B cell (primary cell): ENCODE results near the gene S100A3. TPM values are rescaled to one million over a fixed set of nuclear protein-coding genes. Genes with fewer than 3 reads are reported as not detected.

Source experiments
- ATAC-seq: fragments of 200-7000 bp; cut with Tn5 transposase; one replicate; pipeline ENCODE4 v1.10.0; 2021; ENCODE audit warnings: low read depth, mild to moderate bottlenecking, moderate number of reproducible peaks, moderate library complexity
- CTCF ChIA-PET: fragments of 350-600 bp; sonication (Branson Sonifier 250); formaldehyde crosslinking; loops from one replicate; lab custom pipeline; 2021; ENCODE audit warnings: antibody characterized with exemption, inconsistent platforms; lab: Charles Lee
- POLR2A ChIA-PET: fragments of 350-600 bp; sonication (Branson Sonifier 250); formaldehyde crosslinking; loops from one replicate; lab custom pipeline; 2021; ENCODE audit warnings: antibody characterized with exemption; lab: Charles Lee
- DNase-seq: peaks from one replicate; pipeline ENCODE4 v3.0.0; 2013
- H2AFZ ChIP-seq: 2 replicates; pipeline ENCODE4 v1.6.1; 2012; ENCODE audit warnings: mild to moderate bottlenecking, low read depth, low read length; ENCODE audit not compliant: insufficient read depth, poor library complexity, severe bottlenecking
- H3K27ac ChIP-seq, 2 donors: 1 replicate in 1 of 2; 2 replicates in 1 of 2; pipeline ENCODE4 v1.5.1; 2012 to 2013; ENCODE audit warnings: low read length in 2 of 2, mild to moderate bottlenecking in 2 of 2, moderate library complexity in 1 of 2
- H3K27me3 ChIP-seq, 4 experiments: fragments of 200-600 bp in 1 of 4; sonication (generic) in 1 of 4; replicated peaks in 1 of 4; 1 replicate in 2 of 4; 2 replicates in 2 of 4; pipeline versions ENCODE4 v1.6.1 to v1.7.0; 2013 to 2016; ENCODE audit warnings: low read length in 3 of 4, mild to moderate bottlenecking in 2 of 4, mixed read lengths in 1 of 4, moderate library complexity in 1 of 4; ENCODE audit not compliant: insufficient read depth in 4 of 4, control insufficient read depth in 3 of 4; ENCODE audit errors: control extremely low read depth in 1 of 4
- H3K36me3 ChIP-seq, 2 experiments: replicated peaks in 1 of 2; 1 replicate in 1 of 2; 2 replicates in 1 of 2; pipeline versions ENCODE4 v1.6.1 to v1.7.1; 2013; ENCODE audit warnings: low read length in 1 of 2; ENCODE audit not compliant: insufficient read depth in 2 of 2, control insufficient read depth in 1 of 2; ENCODE audit errors: control extremely low read depth in 1 of 2, extremely low read depth in 1 of 2
- H3K4me1 ChIP-seq, 2 donors: fragments of 200-600 bp in 1 of 2; sonication (generic) in 1 of 2; 1 replicate in 1 of 2; 2 replicates in 1 of 2; pipeline versions ENCODE4 v1.5.1 to v1.6.1; 2013 to 2017; ENCODE audit warnings: low read length in 2 of 2; ENCODE audit not compliant: control insufficient read depth in 2 of 2, insufficient read depth in 2 of 2
- H3K4me2 ChIP-seq: replicated peaks from 2 replicates; pipeline ENCODE3; 2012; ENCODE audit warnings: mild to moderate bottlenecking, low read depth, low read length; ENCODE audit not compliant: poor library complexity, severe bottlenecking
- H3K4me3 ChIP-seq, 5 experiments: fragments of 200-600 bp in 1 of 5; sonication (generic) in 1 of 5; 1 replicate in 3 of 5; 2 replicates in 2 of 5; pipeline versions ENCODE4 v1.5.1 to v1.7.0; 2011 to 2016; ENCODE audit warnings: low read length in 4 of 5, mild to moderate bottlenecking in 4 of 5, low read depth in 2 of 5, control low read depth in 1 of 5, moderate library complexity in 1 of 5; ENCODE audit not compliant: insufficient read depth in 1 of 5; ENCODE audit errors: control extremely low read depth in 1 of 5, extremely low read depth in 1 of 5
- H3K79me2 ChIP-seq: fragments of 200-600 bp; sonication (generic); one replicate; pipeline ENCODE4 v1.6.0; 2016; ENCODE audit warnings: low read length; ENCODE audit not compliant: control insufficient read depth, insufficient read depth
- H3K9ac ChIP-seq: fragments of 200-600 bp; sonication (generic); 2 replicates; pipeline ENCODE4 v1.6.1; 2017; ENCODE audit warnings: mild to moderate bottlenecking, low read length, moderate library complexity
- H3K9me3 ChIP-seq, 3 donors: one replicate each; pipeline versions ENCODE4 v1.6.1 to v1.7.1; 2013; ENCODE audit warnings: low read length in 2 of 3; ENCODE audit not compliant: control insufficient read depth in 2 of 3, insufficient read depth in 1 of 3; ENCODE audit errors: control extremely low read depth in 1 of 3
- H4K20me1 ChIP-seq: 2 replicates; pipeline ENCODE4 v1.6.0; 2012; ENCODE audit warnings: mild to moderate bottlenecking, low read length; ENCODE audit not compliant: insufficient read depth, control insufficient read depth, poor library complexity, severe bottlenecking
- H3K27ac Mint-ChIP-seq: one replicate; pipeline ENCODE4 v1.8.0; 2021; ENCODE audit warnings: mixed read lengths
- H3K27me3 Mint-ChIP-seq: one replicate; pipeline ENCODE4 v1.8.0; 2021; ENCODE audit warnings: mixed read lengths
- H3K4me1 Mint-ChIP-seq: one replicate; pipeline ENCODE4 v1.8.0; 2021; ENCODE audit warnings: mixed read lengths
- H3K4me3 Mint-ChIP-seq: one replicate; pipeline ENCODE4 v1.8.0; 2021; ENCODE audit warnings: mixed read lengths
- H3K9me3 Mint-ChIP-seq: one replicate; pipeline ENCODE4 v1.8.0; 2022; ENCODE audit warnings: mixed read lengths; ENCODE audit not compliant: insufficient read depth
- CTCF ChIP-seq: fragments of 200-600 bp; IDR thresholded peaks from one replicate; pipeline ENCODE4 v1.8.0; 2022; ENCODE audit warnings: antibody characterized with exemption, mild to moderate bottlenecking
- EZH2 ChIP-seq: IDR thresholded peaks from 2 replicates; pipeline ENCODE4 v1.6.1; 2012; ENCODE audit warnings: borderline replicate concordance, low read depth, mild to moderate bottlenecking, moderate library complexity, low read length; ENCODE audit not compliant: insufficient read depth, poor library complexity, severe bottlenecking
- WGBS: methylation state at CpG from one replicate; pipeline ENCODE4 v1.1.5; 2013; ENCODE audit warnings: missing lambda C conversion rate; ENCODE audit not compliant: insufficient coverage; 5-methylcytosine and 5-hydroxymethylcytosine counted together
- intact Hi-C: fragments of 100-400 bp; cut with micrococcal nuclease; formaldehyde crosslinking; loops from one replicate; pipeline ENCODE4 v1.10.0; 2022
- polyA plus RNA-seq: library from polyadenylated mRNA; depleted of rRNA; stranded (reverse); fragments of >200 nt; gene quantifications from 2 replicates; pipeline ENCODE4 v1.2.3, GENCODE V29; 2012
- total RNA-seq, 2 donors: library from RNA; stranded (reverse); fragments of 120-200 nt in 1 of 2; gene quantifications; 1 replicate in 1 of 2; 2 replicates in 1 of 2; pipeline versions ENCODE4 v1.2.3 to v1.2.4, GENCODE V29; 2013 to 2022

The S100A3 gene
- total and polyA plus RNA-seq, 2 donors (not counting 1 experiment from before 2014, with no cell fraction given): not detected

- Histone ChIP-seq H3K27me3 (no peaks in the 10 kb centered on the region), H3K27ac (no peak overlapping the region), H2AFZ (no peak overlapping the region), H3K4me3 (no peak overlapping the region), H4K20me1 (no peaks in the 10 kb centered on the region), H3K9me3 (no peaks in the 10 kb centered on the region), H3K79me2 (no peaks in the 10 kb centered on the region), H3K9ac (no peak overlapping the region), H3K4me2 (no peak overlapping the region), H3K36me3 (no peaks in the 10 kb centered on the region), H3K4me1 (peaks cover 0 to under 1% of the 10 kb centered on the region in 2 donors)
- no CpG with 5 or more reads among the region's 2 CpGs for WGBS
- intact Hi-C loops: no loop called here
- DNase-seq (no peak), ATAC-seq (no peak)
- no peak overlapping the region for H3K4me3 Mint-ChIP-seq
- peaks cover 1% of the 10 kb centered on the region for H3K4me1 Mint-ChIP-seq
- CTCF ChIA-PET: interaction anchor here (1.1 to 2.3 kb wide), 4 partner anchors 8 to 27 kb away, joined by 3 to 8 read pairs (median 4); partner anchors contain the start of gene S100A6
- POLR2A ChIA-PET: no interaction called here
- H3K27me3 Mint-ChIP-seq: no peaks in the 10 kb centered on the region
- TF ChIP-seq CTCF: no peak
- no peak for TF ChIP-seq EZH2
- no peak overlapping the region for H3K27ac Mint-ChIP-seq
- no peaks in the 10 kb centered on the region for H3K9me3 Mint-ChIP-seq
Observed at GRCh38 chr1:153560241-153560640, 11.2 kb upstream of the S100A3 start.

GRCh38 chr1:153557877-153558276 is 8.8 kb upstream of the S100A3 start:
- CTCF ChIA-PET: interaction anchor here (1.5 to 1.8 kb wide), 4 partner anchors 10 to 47 kb away, joined by 4 to 12 read pairs (median 6); no protein-coding TSS in a partner anchor
- no peaks in the 10 kb centered on the region for H4K20me1 ChIP-seq
- no peaks in the 10 kb centered on the region for H3K9me3 ChIP-seq
- H3K4me1 ChIP-seq: no peaks in the 10 kb centered on the region
- POLR2A ChIA-PET: no interaction called here
- DNase-seq (no peak), ATAC-seq (no peak)
- intact Hi-C loops: no loop called here
- Mint-ChIP-seq H3K9me3 (no peaks in the 10 kb centered on the region), H3K27ac (no peak overlapping the region), H3K4me1 (no peaks in the 10 kb centered on the region), H3K27me3 (peaks cover 7% of the 10 kb centered on the region), H3K4me3 (no peak overlapping the region)
- no peak overlapping the region for H3K27ac ChIP-seq
- H3K27me3 ChIP-seq: no peaks in the 10 kb centered on the region
- 100% methylated on average over 1 of the region's 3 CpGs for WGBS
- no peak for TF ChIP-seq CTCF
- no peak for TF ChIP-seq EZH2
- H3K36me3 ChIP-seq: no peaks in the 10 kb centered on the region
- H3K79me2 ChIP-seq: no peaks in the 10 kb centered on the region
- no peak overlapping the region for H3K4me3 ChIP-seq
- no peak overlapping the region for H3K9ac ChIP-seq
- no peak overlapping the region for H3K4me2 ChIP-seq
- no peak overlapping the region for H2AFZ ChIP-seq
